HG02884 (cell line): ENCODE data around the gene GMNN.

Experiments
- ATAC-seq: cut with Tn5 transposase; IDR thresholded peaks from one replicate; pipeline ENCODE4 v1.9.1; 2021; ENCODE audit warnings: mild to moderate bottlenecking, moderate library complexity; ENCODE audit not compliant: unreplicated experiment

GMNN gene

DNA sequence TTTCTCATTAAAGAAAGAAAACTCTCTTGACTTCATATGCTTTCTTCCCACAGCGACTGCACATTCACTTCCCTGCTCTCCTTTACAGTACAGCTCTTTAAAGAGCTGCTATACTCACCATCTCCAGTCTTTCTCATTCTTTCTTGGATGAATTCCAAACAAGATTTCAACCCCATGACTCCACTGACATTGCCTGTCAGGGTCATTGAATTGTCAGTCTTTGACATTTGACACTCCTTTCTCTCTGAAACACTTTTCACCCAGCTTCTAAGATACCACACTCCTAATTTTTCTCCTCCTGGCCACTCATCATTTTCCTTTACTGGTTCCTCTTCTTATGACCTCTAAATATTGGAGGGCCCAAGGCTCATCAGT lies 24.8 kb downstream of the GMNN start:
- no peak for ATAC-seq

DNA sequence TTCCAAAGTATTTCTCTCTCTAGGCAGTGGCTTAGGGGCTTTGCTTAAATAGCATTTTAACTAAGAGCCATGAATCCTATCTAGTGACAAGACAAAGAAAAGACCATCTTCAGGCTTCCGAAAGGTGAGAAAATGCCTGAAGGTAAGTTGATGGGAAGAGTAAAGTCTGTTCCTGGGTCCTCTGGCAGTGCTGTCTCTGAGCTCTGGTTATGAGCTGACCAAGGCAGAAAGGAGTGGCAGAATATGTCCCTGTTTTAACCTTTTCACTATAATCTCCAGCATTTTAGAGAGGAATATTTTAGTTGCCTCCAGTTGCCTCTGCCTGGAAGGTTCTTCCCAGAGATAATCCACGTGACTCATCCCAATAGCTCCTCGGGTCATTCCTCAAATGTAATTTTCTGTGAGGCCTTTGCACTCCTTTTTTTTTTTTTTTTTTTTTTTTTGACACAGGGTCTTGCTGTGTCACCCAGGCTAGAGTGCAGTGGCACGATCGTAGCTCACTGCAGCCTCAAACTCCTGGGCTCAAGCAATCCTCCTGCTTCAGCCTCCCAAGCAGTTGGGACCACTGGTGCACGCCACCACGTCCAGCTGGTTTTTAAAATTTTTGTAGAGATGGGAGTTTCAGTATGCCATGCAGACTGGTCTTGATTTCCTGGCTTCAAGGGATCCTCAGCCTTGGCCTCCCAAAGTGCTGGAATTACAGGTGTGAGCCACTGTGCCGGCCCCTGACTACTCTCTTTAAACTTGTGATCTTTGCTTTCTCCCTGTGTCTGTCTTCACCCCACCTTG lies 27.7 kb downstream of the GMNN start:
- ATAC-seq = no peak

DNA sequence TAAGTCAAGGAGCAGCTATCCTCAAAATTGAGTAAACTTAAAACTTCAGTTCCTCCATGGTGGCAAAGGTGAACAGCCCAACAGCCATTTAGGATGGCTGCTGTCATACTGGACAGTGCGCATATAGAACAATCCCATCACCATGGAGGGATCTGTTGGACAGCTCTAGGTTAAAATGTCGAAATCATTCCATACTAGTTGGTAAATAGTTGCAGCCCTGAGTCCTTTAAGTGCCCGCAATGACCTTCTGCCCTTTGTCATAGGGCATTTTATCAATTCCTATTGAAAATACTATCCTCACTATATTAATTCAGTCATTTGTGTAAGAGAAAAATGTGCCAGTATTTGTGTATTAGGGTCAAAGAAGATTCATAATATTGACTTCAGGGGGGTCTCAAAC lies 32.8 kb downstream of the GMNN start:
- no peak for ATAC-seq

DNA sequence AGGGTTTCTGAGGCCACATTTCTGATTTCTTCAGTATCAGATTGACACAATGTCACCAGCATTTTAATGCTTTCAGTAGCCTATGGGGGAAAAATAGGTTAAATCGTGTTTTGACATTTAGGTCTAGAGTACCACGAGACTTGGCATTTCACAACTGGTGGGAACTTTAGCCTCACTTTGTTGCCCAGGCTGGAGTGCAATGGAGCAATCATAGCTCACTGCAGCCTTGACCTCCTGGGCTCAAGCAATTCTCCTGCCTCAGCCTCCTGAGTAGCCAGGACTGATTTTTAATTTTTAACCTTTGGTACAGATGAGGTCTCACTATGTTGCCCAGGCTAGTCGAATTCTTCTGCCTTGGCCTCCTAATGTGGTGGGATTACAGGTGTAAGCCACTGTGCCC lies 35.0 kb downstream of the GMNN start:
- no peak for ATAC-seq

DNA sequence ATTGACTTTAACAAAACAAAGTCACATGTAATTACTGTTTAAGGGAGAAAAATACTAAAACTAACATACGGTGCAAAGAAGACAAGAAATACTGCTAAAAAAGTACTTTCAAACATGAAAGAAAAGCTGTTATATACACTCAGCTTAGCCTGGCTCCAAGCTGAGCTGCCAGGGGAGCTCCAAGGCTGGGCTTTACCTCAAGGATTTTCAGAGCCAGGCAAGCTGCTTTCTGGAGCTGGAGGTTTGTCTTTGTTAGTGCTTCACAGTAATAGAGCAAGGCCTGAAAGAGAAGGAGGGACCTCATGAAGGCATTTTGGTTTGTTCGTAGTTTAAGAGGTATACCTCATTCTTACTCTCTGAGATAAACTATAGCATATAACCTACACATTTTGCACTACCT lies 43.6 kb downstream of the GMNN start:
- no peak for ATAC-seq

DNA sequence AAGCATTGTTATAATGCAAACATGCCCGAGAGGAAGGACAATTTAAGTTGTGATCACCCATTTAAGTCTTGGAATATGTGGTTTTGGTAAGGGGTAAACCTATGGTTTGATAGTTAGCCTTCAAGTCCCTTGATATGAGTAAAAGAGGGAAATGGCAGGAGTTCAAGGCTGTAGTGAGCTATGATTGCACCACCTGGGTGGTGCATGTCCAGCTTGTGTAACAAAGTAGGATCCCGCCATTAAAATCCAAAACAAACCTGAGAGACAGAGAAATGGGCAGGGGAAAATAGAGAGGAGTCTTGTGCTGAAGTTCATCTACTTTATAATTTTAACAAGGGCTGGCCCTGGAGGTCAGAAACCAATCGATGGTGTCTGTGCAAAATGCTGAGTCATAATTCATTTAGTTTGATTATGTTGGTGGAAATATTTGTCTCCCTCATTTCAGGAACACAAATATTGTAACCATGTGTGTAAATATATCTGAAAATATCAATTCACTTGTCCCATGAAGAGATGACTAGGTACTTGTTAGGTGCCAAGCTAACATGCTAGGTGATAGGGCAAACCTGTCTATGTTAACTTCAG lies 47.2 kb downstream of the GMNN start:
- no peak for ATAC-seq

- ATAC-seq = no peak
These were observed 48.0 kb downstream of the GMNN start for GRCh38 chr6:24822696-24823095.

DNA sequence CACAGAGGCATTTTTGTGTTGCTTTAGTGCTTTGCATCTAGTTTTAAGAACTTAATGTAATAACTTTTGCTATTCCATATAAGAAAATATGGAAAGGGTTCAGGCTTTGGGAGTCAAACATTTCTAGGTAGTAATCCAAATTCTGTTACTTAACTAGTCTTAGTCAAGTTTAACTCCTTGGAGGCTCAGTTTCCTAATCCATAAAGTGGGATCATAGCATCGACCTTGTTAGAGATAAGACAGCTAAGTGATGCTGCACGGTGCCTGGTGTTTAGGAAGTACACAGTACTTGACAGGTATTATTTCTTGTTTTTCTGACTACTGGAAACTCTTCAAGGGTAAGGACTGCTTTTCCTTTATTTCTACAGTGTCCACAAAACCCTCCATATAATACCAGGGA lies 48.4 kb downstream of the GMNN start:
- ATAC-seq = no peak

GRCh38 chr6:24824142-24824938 lies 49.6 kb downstream of the GMNN start:
- no peak for ATAC-seq

GRCh38 chr6:24825130-24825630 lies 50.4 kb downstream of the GMNN start:
- no peak for ATAC-seq

GRCh38 chr6:24827162-24827561 lies 52.4 kb downstream of the GMNN start:
- no peak for ATAC-seq

- ATAC-seq = no peak
These were observed 53.2 kb downstream of the GMNN start for GRCh38 chr6:24827970-24828369.

- ATAC-seq = no peak
These were observed 54.9 kb downstream of the GMNN start for GRCh38 chr6:24829657-24830056.

DNA sequence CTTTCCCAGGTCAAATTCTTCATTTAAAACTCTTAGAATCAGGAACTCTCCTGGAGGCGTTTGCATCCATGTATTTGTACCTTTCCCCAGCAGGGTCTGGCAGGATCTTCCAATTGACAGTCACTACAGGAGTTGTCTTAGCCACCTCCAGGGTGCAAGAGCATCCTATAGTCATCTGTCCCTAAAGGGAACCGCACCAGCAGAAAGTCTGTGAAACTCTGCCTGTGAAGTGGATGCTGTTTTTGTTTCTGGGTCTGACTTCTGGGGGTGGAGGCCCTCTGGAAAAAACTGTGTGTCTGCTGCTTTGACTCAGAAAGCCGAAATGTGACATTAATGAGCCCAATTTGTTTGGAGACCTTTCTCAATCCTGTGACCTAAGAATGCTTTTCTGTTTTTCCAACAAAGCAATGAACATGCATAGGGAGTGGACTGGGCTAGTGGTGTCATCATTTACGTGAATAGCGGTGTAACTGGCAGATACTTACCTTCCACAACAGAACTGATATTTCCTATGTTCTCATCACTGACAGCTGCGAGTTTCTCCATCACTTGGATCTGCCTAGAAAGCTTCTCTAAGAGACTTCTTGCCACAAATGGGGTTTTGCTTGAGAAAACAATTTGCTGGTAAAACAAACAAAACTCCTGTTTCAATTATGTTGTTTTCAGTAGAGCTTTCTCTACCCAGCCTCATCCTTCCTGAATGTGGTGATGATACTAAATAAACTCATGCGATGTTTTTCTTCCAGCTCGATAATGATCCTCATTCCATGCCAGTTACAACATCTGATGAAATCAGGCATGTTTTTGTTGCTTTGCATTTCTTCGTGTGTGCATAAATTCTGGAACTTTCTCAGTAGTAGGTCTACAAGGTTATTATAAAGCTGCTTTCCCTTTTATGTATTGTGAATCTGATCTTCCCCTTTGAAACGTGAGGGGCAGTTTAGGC lies 57.3 kb downstream of the GMNN start:
- no peak for ATAC-seq

DNA sequence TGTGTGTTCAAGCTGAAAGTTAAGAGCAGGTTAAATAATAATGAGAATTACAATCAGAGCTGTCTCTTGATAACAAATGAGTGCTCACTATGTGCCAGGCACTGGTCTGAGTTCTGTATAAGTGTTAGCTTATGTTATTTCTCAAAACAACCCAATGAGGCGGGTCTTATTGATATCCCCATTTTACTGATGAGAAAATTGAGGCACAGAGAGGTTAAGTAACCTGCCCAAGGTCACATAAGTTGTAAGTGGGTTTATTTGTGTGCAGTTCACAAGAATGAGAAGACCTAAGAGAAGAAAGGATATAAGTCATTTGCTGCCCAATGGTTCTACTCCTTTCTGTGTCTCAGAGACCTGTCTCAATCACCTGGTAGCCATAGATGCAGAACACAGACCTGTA lies 58.1 kb downstream of the GMNN start:
- ATAC-seq = no peak

DNA sequence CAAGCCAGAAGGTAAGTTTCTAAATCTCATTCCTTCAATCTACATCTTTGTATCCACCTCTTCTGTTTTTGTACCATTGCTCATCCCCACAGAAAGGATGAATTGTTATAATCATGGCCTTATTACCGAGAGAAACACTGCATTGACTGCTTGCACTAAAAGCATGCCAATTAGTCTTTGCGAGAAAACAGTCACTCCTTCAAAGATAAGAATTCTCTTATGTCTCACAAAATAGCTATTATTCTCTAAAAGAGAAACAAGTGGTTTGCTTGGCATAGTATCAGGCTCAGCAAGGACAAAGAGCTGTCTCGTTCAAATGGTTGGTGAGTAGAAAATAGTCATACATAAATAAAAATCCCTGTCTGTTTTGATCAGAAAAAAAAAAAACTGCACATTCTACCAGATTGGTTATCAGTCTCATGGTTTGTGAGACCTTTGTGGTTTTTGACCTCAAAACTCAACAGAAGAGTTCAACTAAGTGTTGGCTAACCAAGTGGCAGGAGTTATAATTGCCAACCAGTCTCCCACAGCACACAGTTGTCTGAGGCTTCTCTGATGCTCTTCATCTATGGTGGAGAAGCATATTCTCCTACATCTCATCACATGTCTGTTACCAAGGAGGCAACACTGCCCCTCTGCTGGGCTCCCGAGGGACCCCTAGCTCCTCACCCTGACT lies 59.1 kb downstream of the GMNN start:
- no peak for ATAC-seq
